Midbrain (tissue), 1 donor: ENCODE measurements around the gene BST2.

Experiments
- DNase-seq: peaks from one replicate; lab custom pipeline; 2025; lab: John Stamatoyannopoulos, UW

Gene BST2

GRCh38 chr19:17405250-17406045 lies at the start of gene BST2:
Gene BST2, minus strand, starts transcription at chr19:17405630. Its CDS starts 55 bp downstream, at chr19:17405575.
- DNase-seq = peak; percentile 38

GRCh38 chr19:17454576-17455071 lies 49.2 kb upstream of the BST2 start:
- no peak for DNase-seq

GRCh38 chr19:17451820-17452219 lies 46.4 kb upstream of the BST2 start:
- DNase-seq = no peak

- DNase-seq = no peak
These were observed 45.0 kb upstream of the BST2 start for GRCh38 chr19:17450264-17451075.

- DNase-seq = no peak
These were observed 42.9 kb upstream of the BST2 start, which contains the start of gene TMEM221 for GRCh38 chr19:17448131-17448967. Gene TMEM221, minus strand, starts transcription at chr19:17448668. Its CDS starts 206 bp downstream, at chr19:17448462.

GRCh38 chr19:17447704-17448130 lies 42.3 kb upstream of the BST2 start:
- no peak for DNase-seq

GRCh38 chr19:17445526-17446165 lies 40.2 kb upstream of the BST2 start:
- no peak for DNase-seq

- DNase-seq = no peak
These were observed 36.0 kb upstream of the BST2 start for GRCh38 chr19:17441241-17442021.

- no peak for DNase-seq
These were observed 31.4 kb upstream of the BST2 start for GRCh38 chr19:17436874-17437267.

GRCh38 chr19:17436094-17436873 lies 30.9 kb upstream of the BST2 start:
- DNase-seq = no peak

- no peak for DNase-seq
These were observed 29.8 kb upstream of the BST2 start for GRCh38 chr19:17435218-17435617.

- DNase-seq = no peak
These were observed 26.0 kb upstream of the BST2 start for GRCh38 chr19:17431417-17431816.

GRCh38 chr19:17429641-17430113 lies 24.2 kb upstream of the BST2 start:
- DNase-seq = no peak

GRCh38 chr19:17424743-17425365 lies 19.4 kb upstream of the BST2 start:
- DNase-seq = no peak

GRCh38 chr19:17423429-17424208 lies 18.2 kb upstream of the BST2 start:
- DNase-seq = no peak

GRCh38 chr19:17421942-17422341 lies 16.5 kb upstream of the BST2 start:
- no peak for DNase-seq

- DNase-seq = no peak
These were observed 15.1 kb upstream of the BST2 start for GRCh38 chr19:17420475-17420924.
